Measurements from ENCODE around the gene SLC37A1.

- no peak for TF ChIP-seq DDIT3 (CRISPR knock-in tag; IDR thresholded peaks at IDR 0.05)
- TF ChIP-seq NFE2L1 (CRISPR knock-in tag; IDR thresholded peaks at IDR 0.05; ENCODE audit: borderline replicate concordance): no peak
- no peak for TF ChIP-seq CEBPB (IDR thresholded peaks at IDR 0.05; ENCODE audit: borderline replicate concordance, low read depth, low read length)
- TF ChIP-seq ZBTB42 (CRISPR knock-in tag; IDR thresholded peaks at IDR 0.05): no peak
- TF ChIP-seq PAX8 (CRISPR knock-in tag; IDR thresholded peaks at IDR 0.05; ENCODE audit: borderline replicate concordance): no peak
- TF ChIP-seq NONO (IDR thresholded peaks at IDR 0.05): no peak
- TF ChIP-seq NONO (CRISPR knock-in tag; conservative IDR thresholded peaks at IDR 0.05): no peak
- no peak for TF ChIP-seq CBX2 (IDR thresholded peaks at IDR 0.05; ENCODE audit: low read depth, low read length)
- no peak for TF ChIP-seq CBX2 (CRISPR knock-in tag; IDR thresholded peaks at IDR 0.05; ENCODE audit: low read depth)
- TF ChIP-seq ZNF549 (CRISPR knock-in tag; IDR thresholded peaks at IDR 0.05): no peak
- TF ChIP-seq REST (IDR thresholded peaks at IDR 0.05; ENCODE audit: borderline replicate concordance in 1 of 2, low read depth in 1 of 2, low read length in 2 of 2): no peak
Observed at GRCh38 chr21:42512346-42513034, 1.2 kb upstream of the SLC37A1 start.

Measured in HepG2 (cell line).